Endothelial cell of umbilical vein (primary cell): Measurements from ENCODE around the gene C15orf39. TPM values are rescaled to one million over a fixed set of nuclear protein-coding genes. Genes with fewer than 3 reads are reported as not detected.

Experiments
- BruUV-seq: library from RNA; stranded (reverse); fragments of 400-500 nt; replicated peaks from 2 replicates; lab custom pipeline; 2021; lab: Mats Ljungman, UMichigan
- CTCF ChIA-PET: fragments of 300-600, 350-600 bp; sonication (Branson Sonifier 250); formaldehyde crosslinking; loops from one replicate; lab custom pipeline; 2021; ENCODE audit warnings: antibody characterized with exemption, inconsistent platforms; lab: Charles Lee
- POLR2A ChIA-PET: fragments of 300-600, 350-600 bp; sonication (Branson Sonifier 250); formaldehyde crosslinking; loops from one replicate; lab custom pipeline; 2021; ENCODE audit warnings: antibody characterized with exemption, inconsistent platforms; lab: Charles Lee
- DNase-seq: peaks from one replicate; pipeline ENCODE4 v3.0.0-alpha.2; 2011; ENCODE audit warnings: low read depth, low spot score
- FAIRE-seq: peaks from 2 replicates; lab custom pipeline; 2011; peaks lifted over from hg19 to GRCh38; lab: Jason Lieb, UNC
- H2AFZ ChIP-seq: 2 replicates; pipeline ENCODE4 v1.6.0; 2012; ENCODE audit warnings: low read depth, low read length, control low read depth, inconsistent platforms
- H3K27ac ChIP-seq: 2 replicates; pipeline ENCODE4 v1.5.1; 2011; ENCODE audit warnings: low read depth, mild to moderate bottlenecking, control low read depth, low read length, moderate library complexity; ENCODE audit not compliant: insufficient read depth
- H3K27me3 ChIP-seq, 2 experiments: 2 replicates each; pipeline versions ENCODE4 v1.6.0 to v1.6.1; 2011; ENCODE audit warnings: low read length in 2 of 2, mixed read lengths in 1 of 2; ENCODE audit not compliant: control insufficient read depth in 2 of 2, insufficient read depth in 2 of 2
- H3K36me3 ChIP-seq, 2 experiments: 2 replicates in 1 of 2; 3 replicates in 1 of 2; pipeline ENCODE4 v1.5.1; 2011; ENCODE audit warnings: low read length in 2 of 2, mild to moderate bottlenecking in 1 of 2, moderate library complexity in 1 of 2; ENCODE audit not compliant: control insufficient read depth in 2 of 2, insufficient read depth in 2 of 2; ENCODE audit errors: extremely low read depth in 1 of 2
- H3K4me1 ChIP-seq: 3 replicates; pipeline ENCODE4 v1.5.1; 2011; ENCODE audit warnings: mild to moderate bottlenecking, low read length; ENCODE audit not compliant: control insufficient read depth, insufficient read depth; ENCODE audit errors: extremely low read depth
- H3K4me2 ChIP-seq: 2 replicates; pipeline ENCODE4 v1.6.1; 2011; ENCODE audit warnings: low read length, control low read depth, mixed read lengths; ENCODE audit not compliant: insufficient read depth
- H3K4me3 ChIP-seq, 3 experiments: fragments of 200-600 bp in 1 of 3; sonication (generic), shearing (Covaris generic) in 1 of 3; replicated peaks in 1 of 3; 2 replicates each; pipeline ENCODE4 v1.5.1; 2011 to 2016; ENCODE audit warnings: control low read depth in 3 of 3, low read length in 3 of 3, mild to moderate bottlenecking in 2 of 3, inconsistent platforms in 1 of 3, low read depth in 1 of 3, moderate library complexity in 1 of 3; ENCODE audit not compliant: insufficient read depth in 1 of 3
- H3K79me2 ChIP-seq: 2 replicates; pipeline ENCODE4 v1.6.0; 2012; ENCODE audit warnings: low read length, inconsistent platforms; ENCODE audit not compliant: control insufficient read depth, insufficient read depth
- H3K9ac ChIP-seq: replicated peaks from 2 replicates; pipeline ENCODE3; 2011; ENCODE audit warnings: low read length, control low read depth; ENCODE audit not compliant: insufficient read depth; ENCODE audit errors: extremely low read depth
- H3K9me1 ChIP-seq: replicated peaks from 3 replicates; pipeline ENCODE4 v1.6.0; 2011; ENCODE audit warnings: mild to moderate bottlenecking, low read length; ENCODE audit not compliant: control insufficient read depth, insufficient read depth; ENCODE audit errors: extremely low read depth
- H3K9me3 ChIP-seq: replicated peaks from 2 replicates; pipeline ENCODE4 v1.5.1; 2012; ENCODE audit warnings: low read length, inconsistent platforms; ENCODE audit not compliant: control insufficient read depth, insufficient read depth
- H4K20me1 ChIP-seq: replicated peaks from 2 replicates; pipeline ENCODE3; 2011; ENCODE audit warnings: mild to moderate bottlenecking, low read length; ENCODE audit not compliant: control insufficient read depth, insufficient read depth; ENCODE audit errors: extremely low read depth
- EZH2 ChIP-seq: IDR thresholded peaks from 2 replicates; pipeline ENCODE4 v1.6.1; 2012; ENCODE audit warnings: borderline replicate concordance, low read depth, mild to moderate bottlenecking, moderate library complexity, low read length, inconsistent platforms; ENCODE audit not compliant: severe bottlenecking
- FOS ChIP-seq: IDR thresholded peaks from 2 replicates; pipeline ENCODE4 v1.6.1; 2011; ENCODE audit warnings: mild to moderate bottlenecking, low read length, moderate library complexity, borderline replicate concordance; ENCODE audit not compliant: insufficient read depth
- GATA2 ChIP-seq: IDR thresholded peaks from 2 replicates; pipeline ENCODE4 v1.7.0; 2011; ENCODE audit warnings: low read depth, mild to moderate bottlenecking, moderate library complexity, mixed read lengths, low read length; ENCODE audit not compliant: insufficient read length, insufficient read depth
- JUN ChIP-seq: IDR thresholded peaks from 2 replicates; pipeline ENCODE4 v1.6.1; 2011; ENCODE audit warnings: borderline replicate concordance, low read depth; ENCODE audit not compliant: insufficient read length, insufficient read depth
- MYC ChIP-seq: IDR thresholded peaks from one replicate; pipeline ENCODE4 v1.6.1; 2011; ENCODE audit warnings: mild to moderate bottlenecking, low read depth, low read length
- POLR2A ChIP-seq: IDR thresholded peaks from 2 replicates; pipeline ENCODE4 v1.6.1; 2012; ENCODE audit warnings: low read depth, mild to moderate bottlenecking, control low read depth, low read length
- POLR2AphosphoS5 ChIP-seq: IDR thresholded peaks from 2 replicates; pipeline ENCODE4 v1.6.1; 2012; ENCODE audit warnings: low read depth, mild to moderate bottlenecking, control low read depth, low read length, moderate library complexity; ENCODE audit not compliant: insufficient read depth
- dilution Hi-C: fragments of 300-500 bp; cut with MboI; formaldehyde crosslinking; loops from one replicate; pipeline ENCODE4 v1.15.0; 2019; ENCODE audit warnings: low sequenced_read_pairs; ENCODE audit not compliant: extremely low pct_ligation_motif_present
- intact Hi-C: fragments of 100-400 bp; cut with micrococcal nuclease; formaldehyde crosslinking; loops from one replicate; pipeline ENCODE4 v1.10.0; 2022
- polyA plus RNA-seq, 4 experiments: library from polyadenylated mRNA; depleted of rRNA in 3 of 4; stranded (reverse) in 3 of 4; unstranded in 1 of 4; fragments of >200 nt; gene quantifications; 2 replicates each; pipeline versions ENCODE4 v1.2.1 to v1.2.3, GENCODE V29; 2011 to 2012; ENCODE audit warnings: missing spikeins in 1 of 4
- total RNA-seq: library from RNA; stranded (reverse); gene quantifications from 2 replicates; pipeline ENCODE4 v1.2.3, GENCODE V29; 2021
- TF ChIP-seq, protein P1 (sequence below), 2 donors: IDR thresholded peaks; 1 replicate in 1 of 2; 2 replicates in 1 of 2; pipeline ENCODE4 v1.5.1; 2011; ENCODE audit warnings: low read length in 2 of 2, mild to moderate bottlenecking in 2 of 2, moderate library complexity in 2 of 2, control low read depth in 1 of 2, inconsistent platforms in 1 of 2, low read depth in 1 of 2; ENCODE audit not compliant: insufficient read depth in 1 of 2; ENCODE audit errors: extremely low read depth in 1 of 2
- TF ChIP-seq, protein P2 (sequence below): IDR thresholded peaks from 2 replicates; pipeline ENCODE4 v1.6.1; 2011; ENCODE audit not compliant: insufficient read depth, insufficient read length

C15orf39 gene
- total and polyA plus RNA-seq, 2 donors (not counting 3 experiments of a cell fraction or from before 2014, with no cell fraction given), result 14.8 to 36.1 TPM

DNA sequence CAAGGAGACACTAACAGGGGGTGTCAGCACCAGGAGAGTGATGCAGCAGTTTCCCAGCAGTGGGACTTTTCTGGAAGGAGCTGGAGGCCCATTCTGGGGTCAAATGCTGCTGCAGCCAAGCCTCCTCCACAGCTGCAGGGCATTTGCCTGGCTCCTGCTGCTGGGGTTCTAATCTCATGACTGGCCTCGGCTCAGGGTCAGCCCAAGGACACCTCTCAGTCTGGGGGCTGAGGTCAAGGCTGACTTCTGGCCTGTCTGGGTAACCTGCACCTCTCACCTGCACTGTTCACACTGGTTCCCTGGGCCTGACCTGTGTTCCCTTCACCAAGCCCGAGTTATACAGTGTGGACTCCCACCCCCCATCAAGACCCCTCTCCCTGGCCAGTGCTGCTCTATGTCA is 10.4 kb upstream of the C15orf39 start:
- POLR2A ChIA-PET, result no interaction called here
- CTCF ChIA-PET, result interaction anchor here (1.5 to 1.8 kb wide), 2 partner anchors 11 to 154 kb away, joined by 5 to 10 read pairs; partner anchors contain the start of gene C15orf39
- dilution Hi-C loops, result no loop called here

More for the DNA sequence above, 10.4 kb upstream of the C15orf39 start:
- H3K27me3 ChIP-seq, result no peaks in the 10 kb centered on the region
- no peak for FAIRE-seq
- intact Hi-C loops, result no loop called here
- TF ChIP-seq MYC (no peak), JUN (no peak), GATA2 (no peak), EZH2 (no peak), FOS (no peak), POLR2AphosphoS5 (no peak), POLR2A (no peak)
- TF ChIP-seq, protein P1, sequence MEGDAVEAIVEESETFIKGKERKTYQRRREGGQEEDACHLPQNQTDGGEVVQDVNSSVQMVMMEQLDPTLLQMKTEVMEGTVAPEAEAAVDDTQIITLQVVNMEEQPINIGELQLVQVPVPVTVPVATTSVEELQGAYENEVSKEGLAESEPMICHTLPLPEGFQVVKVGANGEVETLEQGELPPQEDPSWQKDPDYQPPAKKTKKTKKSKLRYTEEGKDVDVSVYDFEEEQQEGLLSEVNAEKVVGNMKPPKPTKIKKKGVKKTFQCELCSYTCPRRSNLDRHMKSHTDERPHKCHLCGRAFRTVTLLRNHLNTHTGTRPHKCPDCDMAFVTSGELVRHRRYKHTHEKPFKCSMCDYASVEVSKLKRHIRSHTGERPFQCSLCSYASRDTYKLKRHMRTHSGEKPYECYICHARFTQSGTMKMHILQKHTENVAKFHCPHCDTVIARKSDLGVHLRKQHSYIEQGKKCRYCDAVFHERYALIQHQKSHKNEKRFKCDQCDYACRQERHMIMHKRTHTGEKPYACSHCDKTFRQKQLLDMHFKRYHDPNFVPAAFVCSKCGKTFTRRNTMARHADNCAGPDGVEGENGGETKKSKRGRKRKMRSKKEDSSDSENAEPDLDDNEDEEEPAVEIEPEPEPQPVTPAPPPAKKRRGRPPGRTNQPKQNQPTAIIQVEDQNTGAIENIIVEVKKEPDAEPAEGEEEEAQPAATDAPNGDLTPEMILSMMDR (IDR thresholded peaks at IDR 0.05; ENCODE audit: extremely low read depth in 1 of 2, insufficient read depth in 1 of 2, low read depth in 1 of 2, low read length in 2 of 2), result no peak
- TF ChIP-seq, protein P2, sequence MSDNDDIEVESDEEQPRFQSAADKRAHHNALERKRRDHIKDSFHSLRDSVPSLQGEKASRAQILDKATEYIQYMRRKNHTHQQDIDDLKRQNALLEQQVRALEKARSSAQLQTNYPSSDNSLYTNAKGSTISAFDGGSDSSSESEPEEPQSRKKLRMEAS, result no peak
- H3K9me1 ChIP-seq, result no peaks in the 10 kb centered on the region
- H3K4me1 ChIP-seq, result no peaks in the 10 kb centered on the region
- H3K27ac ChIP-seq, result no peak overlapping the region
- H3K4me2 ChIP-seq, result no peak overlapping the region
- H3K79me2 ChIP-seq, result no peaks in the 10 kb centered on the region
- H3K36me3 ChIP-seq, result no peaks in the 10 kb centered on the region
- no peak overlapping the region for H3K9ac ChIP-seq
- H4K20me1 ChIP-seq, result no peaks in the 10 kb centered on the region
- no peak for DNase-seq
- H2AFZ ChIP-seq, result no peak overlapping the region
- no TSS peak for BruUV-seq
- H3K9me3 ChIP-seq, result no peaks in the 10 kb centered on the region
- no peak overlapping the region for H3K4me3 ChIP-seq
